ENCODE data around the gene DNAJB14. TPM values are rescaled to one million over a fixed set of nuclear protein-coding genes. Genes with fewer than 3 reads are reported as not detected.

Gene DNAJB14
- 52.5 TPM for total RNA-seq (2021; ENCODE audit: unreplicated experiment)
- polyA plus RNA-seq (2012), result 22.9 and 29.0 TPM in 2 replicates
- percentile 93 among the genes with signal in this experiment for Bru-seq, nascent RNA
- BruChase-seq, experiment 1, labeled RNA remaining after a 6-hour chase, result percentile 89 among the genes with signal in this experiment
- percentile 93 among the genes with signal in this experiment for BruChase-seq, experiment 2, labeled RNA remaining after a 2-hour chase
- long read RNA-seq, full-length matches to known transcripts, result 60 of 80 reads
- long read RNA-seq, partial matches to known transcripts, result 4 of 80 reads
- long read RNA-seq, other reads (novel, unspliced or antisense), result 16 of 80 reads

DNA sequence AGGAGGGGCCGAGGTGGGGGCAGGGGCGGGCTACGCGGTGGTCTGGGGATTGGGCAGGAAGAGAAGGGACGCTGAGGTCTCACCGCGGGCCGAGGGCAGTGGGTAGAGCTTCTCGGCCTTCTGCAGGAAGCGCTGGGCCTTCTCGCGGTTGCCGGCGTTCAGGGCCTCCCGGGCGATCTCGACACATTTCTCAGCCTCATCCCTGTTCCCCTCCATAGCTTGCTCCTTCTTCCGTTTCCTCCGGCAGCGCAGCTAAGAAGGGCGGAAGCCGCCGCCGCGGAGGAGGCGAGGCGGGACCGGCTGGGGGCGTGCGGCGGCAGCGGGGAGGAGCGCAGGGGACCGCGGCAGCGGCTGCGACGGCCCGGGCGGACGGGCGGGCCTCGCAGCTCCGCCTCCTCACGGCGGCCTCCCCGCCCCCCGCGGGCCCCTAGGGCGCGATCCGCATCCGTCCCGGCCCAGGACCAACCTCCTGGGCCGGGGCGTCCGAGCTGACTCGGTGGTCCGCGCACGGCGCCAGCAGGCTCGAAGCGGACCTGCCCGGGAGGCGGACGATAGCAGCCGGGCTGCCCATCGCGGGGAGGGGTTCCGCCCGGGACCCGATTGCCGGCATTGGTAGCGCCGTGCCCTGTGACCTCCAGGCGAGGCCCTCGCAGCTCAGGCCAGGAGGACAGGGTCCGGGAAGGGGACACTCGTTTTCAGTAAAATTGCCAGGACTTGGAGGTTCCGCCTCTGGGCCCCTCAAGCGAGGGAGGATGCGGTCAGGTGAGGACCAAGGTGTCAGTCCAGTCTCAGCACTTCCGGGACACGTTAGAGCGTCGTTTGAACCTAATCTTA, at the start of gene DNAJB14:
Gene DNAJB14, minus strand, starts transcription at position 263 of the 834 bp plus-strand sequence. Its CDS starts 47 bp downstream, at position 216.
- peaks cover 8% of the 10 kb centered on the region; the same call in 1 of the 2 replicates for H4K20me1 ChIP-seq (ENCODE audit: insufficient read depth)
- BruUV-seq (replicated peaks), result no TSS peak
- H3K79me2 ChIP-seq (ENCODE audit: insufficient read depth, low read length), result peaks cover 76% of the 10 kb centered on the region
- H3K9me2 ChIP-seq (ENCODE audit: insufficient read depth), result no peaks in the 10 kb centered on the region
- POLR2A ChIA-PET, result interaction anchor here (0.6 to 1.6 kb wide), 3 partner anchors 52 to 223 kb away, joined by 3 read pairs; no protein-coding TSS in a partner anchor
- CTCF ChIA-PET, result interaction anchor here (1.5 kb wide), 1 partner anchor 52 kb away, joined by 3 read pairs; the partner anchor contains the start of gene LAMTOR3
- H3K4me3 ChIP-seq (replicated peaks in 1 of 2; ENCODE audit: low read depth in 1 of 2, low read length in 2 of 2), result peak within 1 kb of the TSS; percentile 85 to 86
- peak within 1 kb of the TSS; percentile 88 for H3K4me2 ChIP-seq (ENCODE audit: low read length)
- TF ChIP-seq SIN3A (IDR thresholded peaks at IDR 0.05; ENCODE audit: low read depth), result no peak
- no peak for TF ChIP-seq EGR1 (IDR thresholded peaks at IDR 0.05; ENCODE audit: low read depth)
- TF ChIP-seq CEBPB (IDR thresholded peaks at IDR 0.05; ENCODE audit: low read depth), result no peak
- TF ChIP-seq POLR2A (IDR thresholded peaks at IDR 0.05; ENCODE audit: borderline replicate concordance, extremely low read depth, insufficient read depth, insufficient read length), result peak; percentile 57
- peak; percentile 86 for TF ChIP-seq ZFX (IDR thresholded peaks at IDR 0.05)
- TF ChIP-seq POLR2AphosphoS5 (IDR thresholded peaks at IDR 0.05; ENCODE audit: low read depth, low read length), result peak; percentile 67
- peak; percentile 6 for TF ChIP-seq YY1 (IDR thresholded peaks at IDR 0.05; ENCODE audit: extremely low read depth, insufficient replicate concordance, low read depth, low read length)
- TF ChIP-seq ATF3 (IDR thresholded peaks at IDR 0.05), result no peak
- no peak for TF ChIP-seq SRF (IDR thresholded peaks at IDR 0.05; ENCODE audit: low read depth)
- TF ChIP-seq, protein P1, sequence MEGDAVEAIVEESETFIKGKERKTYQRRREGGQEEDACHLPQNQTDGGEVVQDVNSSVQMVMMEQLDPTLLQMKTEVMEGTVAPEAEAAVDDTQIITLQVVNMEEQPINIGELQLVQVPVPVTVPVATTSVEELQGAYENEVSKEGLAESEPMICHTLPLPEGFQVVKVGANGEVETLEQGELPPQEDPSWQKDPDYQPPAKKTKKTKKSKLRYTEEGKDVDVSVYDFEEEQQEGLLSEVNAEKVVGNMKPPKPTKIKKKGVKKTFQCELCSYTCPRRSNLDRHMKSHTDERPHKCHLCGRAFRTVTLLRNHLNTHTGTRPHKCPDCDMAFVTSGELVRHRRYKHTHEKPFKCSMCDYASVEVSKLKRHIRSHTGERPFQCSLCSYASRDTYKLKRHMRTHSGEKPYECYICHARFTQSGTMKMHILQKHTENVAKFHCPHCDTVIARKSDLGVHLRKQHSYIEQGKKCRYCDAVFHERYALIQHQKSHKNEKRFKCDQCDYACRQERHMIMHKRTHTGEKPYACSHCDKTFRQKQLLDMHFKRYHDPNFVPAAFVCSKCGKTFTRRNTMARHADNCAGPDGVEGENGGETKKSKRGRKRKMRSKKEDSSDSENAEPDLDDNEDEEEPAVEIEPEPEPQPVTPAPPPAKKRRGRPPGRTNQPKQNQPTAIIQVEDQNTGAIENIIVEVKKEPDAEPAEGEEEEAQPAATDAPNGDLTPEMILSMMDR (IDR thresholded peaks at IDR 0.05 in 2 of 3, conservative IDR thresholded peaks at IDR 0.05 in 1 of 3; ENCODE audit: borderline replicate concordance in 1 of 3, insufficient read depth in 1 of 3, low read depth in 2 of 3, low read length in 2 of 3), result no peak
- no peak for TF ChIP-seq TCF7L2 (IDR thresholded peaks at IDR 0.05; ENCODE audit: borderline replicate concordance, extremely low read depth, insufficient read depth, insufficient read length)
- TF ChIP-seq CBX3 (IDR thresholded peaks at IDR 0.05; ENCODE audit: low read depth), result no peak
- peak within 1 kb of the TSS; percentile 86 for H3K9ac ChIP-seq (ENCODE audit: low read length)
- RAD21 ChIA-PET (ENCODE audit: low non-redundant PET in 1 of 2, low total read pairs in 2 of 2, uncharacterized antibody in 2 of 2, unreplicated experiment in 2 of 2), result no interaction called here
- peaks cover 16 to 39% of the 10 kb centered on the region in 2 experiments; a peak in 3 of 4 replicates for H3K4me1 ChIP-seq (ENCODE audit: control insufficient read depth in 1 of 2, insufficient read depth in 2 of 2, low read length in 2 of 2)
- no peaks in the 10 kb centered on the region for H3K27me3 ChIP-seq (ENCODE audit: insufficient read depth, low read length)
- H3K27ac ChIP-seq (ENCODE audit: low read depth, low read length), result peak within 1 kb of the TSS; percentile 94
- no peak within 1 kb of the TSS for H2AFZ ChIP-seq (ENCODE audit: low read depth, low read length, poor library complexity, severe bottlenecking)
- intact Hi-C loops (cut with micrococcal nuclease), result loop anchor here (5.0 kb wide), 2 partner anchors 54 to 134 kb away; partner anchors contain the start of gene LAMTOR3
- no peaks in the 10 kb centered on the region for H3K9me3 ChIP-seq (ENCODE audit: control insufficient read depth in 1 of 2, insufficient read depth in 1 of 2, low read depth in 1 of 2, low read length in 2 of 2)
- H3K36me3 ChIP-seq (ENCODE audit: control insufficient read depth in 1 of 2, insufficient read depth in 2 of 2, low read length in 2 of 2), result peaks cover 8 to 12% of the 10 kb centered on the region in 2 experiments; a peak in 3 of 4 replicates
- peak; percentile 62 for ATAC-seq
- DNase-seq (ENCODE audit: low read depth, low spot score), result peak; percentile 55

Data from HCT116 (cell line).